ENCODE data around the gene NDUFAF7.

GRCh38 chr2:37211939-37212338 is 19.5 kb upstream of the NDUFAF7 start:
- TF ChIP-seq CTCF (IDR thresholded peaks at IDR 0.05) (no peak), POLR2A (IDR thresholded peaks at IDR 0.05) (no peak)
